ENCODE measurements around the gene DCAF4.
"Not testable (repeated sequence)": the region's sequence is repeated elsewhere in the genome, so short reads cannot be mapped to it uniquely, and the experiment has no call there.

DNA sequence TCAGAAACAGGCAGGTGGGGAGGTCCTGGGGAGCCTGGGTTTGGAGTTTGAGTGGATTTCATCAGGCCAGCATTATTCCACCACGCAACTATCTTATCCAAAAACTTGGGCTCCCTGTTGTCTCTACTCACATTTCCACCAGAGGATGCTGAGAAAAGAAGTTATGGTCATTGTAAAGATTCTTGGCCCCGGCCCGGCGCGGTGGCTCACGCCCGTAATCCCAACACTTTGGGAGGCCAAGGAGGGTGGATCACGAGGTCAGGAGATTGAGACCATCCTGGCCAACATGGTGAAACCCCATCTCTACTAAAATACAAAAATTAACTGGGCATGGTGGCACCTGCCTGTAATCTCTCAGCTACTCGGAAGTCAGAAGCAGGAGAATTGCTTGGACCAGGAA, 30.5 kb downstream of the DCAF4 start:
- TF ChIP-seq CTCF, POLR2AphosphoS5 (IDR thresholded peaks at IDR 0.05): not testable (repeated sequence)

Measured in gastroesophageal sphincter (tissue), 3 donors.